Activated CD4-positive, alpha-beta T cell treated with anti-CD3 and anti-CD28 coated beads, Interleukin-2, amount 10 ng/mL, durations not matched to agents 24 days and 14 days (primary cell): Measurements from ENCODE around the gene CCNK. TPM values are rescaled to one million over a fixed set of nuclear protein-coding genes. Genes with fewer than 3 reads are reported as not detected.
A peak's percentile ranks its signal among the peaks of the same experiment; 100 is the strongest.

ENCODE experiments used
- DNase-seq: peaks from one replicate; pipeline ENCODE4 v3.0.0; 2022
- H3K27ac Mint-ChIP-seq: one replicate; pipeline ENCODE4 v1.8.0; 2022; ENCODE audit warnings: mild to moderate bottlenecking, mixed read lengths
- H3K27me3 Mint-ChIP-seq: one replicate; pipeline ENCODE4 v1.8.0; 2022; ENCODE audit warnings: mixed read lengths
- H3K36me3 Mint-ChIP-seq: one replicate; pipeline ENCODE4 v1.8.0; 2022; ENCODE audit warnings: low read depth, mild to moderate bottlenecking, mixed read lengths
- H3K4me1 Mint-ChIP-seq: one replicate; pipeline ENCODE4 v1.8.0; 2021; ENCODE audit warnings: mixed read lengths
- H3K4me3 Mint-ChIP-seq: one replicate; pipeline ENCODE4 v1.8.0; 2022; ENCODE audit warnings: mild to moderate bottlenecking, moderate library complexity, mixed read lengths
- H3K9me3 Mint-ChIP-seq: one replicate; pipeline ENCODE4 v1.8.0; 2021; ENCODE audit warnings: mixed read lengths
- intact Hi-C: fragments of 100-400 bp; cut with micrococcal nuclease; formaldehyde crosslinking; loops from one replicate; pipeline ENCODE4 v1.15.1; 2023
- total RNA-seq: library from RNA; stranded (reverse); gene quantifications from 2 replicates; pipeline ENCODE4 v1.2.3, GENCODE V29; 2022

CCNK gene
- total RNA-seq, 1 donor from 2014 or later = 79.5 TPM

GRCh38 chr14:99452968-99453367, 28.2 kb upstream of the CCNK start:
- Mint-ChIP-seq H3K27me3 (no peaks in the 10 kb centered on the region), H3K9me3 (no peaks in the 10 kb centered on the region), H3K27ac (no peak overlapping the region), H3K4me3 (no peak overlapping the region), H3K36me3 (peaks cover 28% of the 10 kb centered on the region), H3K4me1 (peaks cover 1% of the 10 kb centered on the region)
- DNase-seq = no peak
- intact Hi-C loops = no loop called here

GRCh38 chr14:99454246-99454645, 27.0 kb upstream of the CCNK start:
- no peak for DNase-seq
- Mint-ChIP-seq H3K4me3 (no peak overlapping the region), H3K27ac (no peak overlapping the region), H3K9me3 (no peaks in the 10 kb centered on the region), H3K4me1 (peaks cover 1% of the 10 kb centered on the region), H3K27me3 (no peaks in the 10 kb centered on the region), H3K36me3 (peaks cover 28% of the 10 kb centered on the region)
- intact Hi-C loops = no loop called here

GRCh38 chr14:99459481-99460100, 21.6 kb upstream of the CCNK start:
- intact Hi-C loops = no loop called here
- no peaks in the 10 kb centered on the region for H3K9me3 Mint-ChIP-seq
- H3K36me3 Mint-ChIP-seq = peaks cover 39% of the 10 kb centered on the region
- H3K4me3 Mint-ChIP-seq = no peak overlapping the region
- H3K4me1 Mint-ChIP-seq = peaks cover 9% of the 10 kb centered on the region
- no peak for DNase-seq
- H3K27ac Mint-ChIP-seq = no peak overlapping the region
- no peaks in the 10 kb centered on the region for H3K27me3 Mint-ChIP-seq

- Mint-ChIP-seq H3K36me3 (peaks cover 41% of the 10 kb centered on the region), H3K27ac (no peak overlapping the region), H3K4me1 (peaks cover 9% of the 10 kb centered on the region), H3K4me3 (no peak overlapping the region), H3K27me3 (no peaks in the 10 kb centered on the region), H3K9me3 (no peaks in the 10 kb centered on the region)
- intact Hi-C loops = no loop called here
- DNase-seq = no peak
Observed at GRCh38 chr14:99460793-99461192, 20.4 kb upstream of the CCNK start.

- Mint-ChIP-seq H3K27ac (no peak overlapping the region), H3K4me3 (no peak overlapping the region), H3K9me3 (no peaks in the 10 kb centered on the region), H3K36me3 (peaks cover 41% of the 10 kb centered on the region), H3K27me3 (no peaks in the 10 kb centered on the region), H3K4me1 (peaks cover 9% of the 10 kb centered on the region)
- intact Hi-C loops = no loop called here
- DNase-seq = no peak
Observed at GRCh38 chr14:99461411-99462085, 19.7 kb upstream of the CCNK start.

GRCh38 chr14:99462210-99462609, 19.0 kb upstream of the CCNK start:
- H3K36me3 Mint-ChIP-seq = peaks cover 35% of the 10 kb centered on the region
- H3K4me1 Mint-ChIP-seq = peaks cover 9% of the 10 kb centered on the region

GRCh38 chr14:99463974-99464373, 17.2 kb upstream of the CCNK start:
- Mint-ChIP-seq H3K9me3 (no peaks in the 10 kb centered on the region), H3K4me1 (peaks cover 20% of the 10 kb centered on the region), H3K27me3 (no peaks in the 10 kb centered on the region), H3K36me3 (peaks cover 28% of the 10 kb centered on the region), H3K4me3 (no peak overlapping the region), H3K27ac (no peak overlapping the region)
- no peak for DNase-seq
- intact Hi-C loops = no loop called here

More at GRCh38 chr14:99462210-99462609, 19.0 kb upstream of the CCNK start:
- Mint-ChIP-seq H3K9me3 (no peaks in the 10 kb centered on the region), H3K4me3 (no peak overlapping the region), H3K27ac (no peak overlapping the region), H3K27me3 (no peaks in the 10 kb centered on the region)
- intact Hi-C loops = no loop called here
- DNase-seq = no peak

- Mint-ChIP-seq H3K9me3 (no peaks in the 10 kb centered on the region), H3K36me3 (peaks cover 21% of the 10 kb centered on the region), H3K4me3 (no peak overlapping the region), H3K27ac (no peak overlapping the region), H3K27me3 (no peaks in the 10 kb centered on the region), H3K4me1 (peaks cover 20% of the 10 kb centered on the region)
- intact Hi-C loops = no loop called here
- DNase-seq = peak; percentile 50
Observed at GRCh38 chr14:99465288-99465687, 15.9 kb upstream of the CCNK start.

GRCh38 chr14:99466758-99467157, 14.5 kb upstream of the CCNK start:
- H3K27me3 Mint-ChIP-seq = no peaks in the 10 kb centered on the region
- no peaks in the 10 kb centered on the region for H3K9me3 Mint-ChIP-seq
- peaks cover 18% of the 10 kb centered on the region for H3K36me3 Mint-ChIP-seq
- H3K4me1 Mint-ChIP-seq = peaks cover 17% of the 10 kb centered on the region
- H3K27ac Mint-ChIP-seq = no peak overlapping the region
- no peak for DNase-seq
- H3K4me3 Mint-ChIP-seq = no peak overlapping the region
- intact Hi-C loops = no loop called here

GRCh38 chr14:99467336-99468078, 13.7 kb upstream of the CCNK start:
- H3K9me3 Mint-ChIP-seq = no peaks in the 10 kb centered on the region
- no peaks in the 10 kb centered on the region for H3K27me3 Mint-ChIP-seq
- peaks cover 12% of the 10 kb centered on the region for H3K4me1 Mint-ChIP-seq
- intact Hi-C loops = no loop called here
- H3K27ac Mint-ChIP-seq = no peak overlapping the region
- no peak overlapping the region for H3K4me3 Mint-ChIP-seq
- DNase-seq = peak; percentile 50
- peaks cover 11% of the 10 kb centered on the region for H3K36me3 Mint-ChIP-seq

- Mint-ChIP-seq H3K4me1 (peaks cover 11% of the 10 kb centered on the region), H3K27ac (no peak overlapping the region)
Observed at GRCh38 chr14:99468081-99468480, 13.1 kb upstream of the CCNK start.

GRCh38 chr14:99468836-99469592, 12.2 kb upstream of the CCNK start:
- H3K36me3 Mint-ChIP-seq = peaks cover 4% of the 10 kb centered on the region
- no peak for DNase-seq
- no peak overlapping the region for H3K27ac Mint-ChIP-seq

More at GRCh38 chr14:99468081-99468480, 13.1 kb upstream of the CCNK start:
- Mint-ChIP-seq H3K36me3 (peaks cover 9% of the 10 kb centered on the region), H3K9me3 (no peaks in the 10 kb centered on the region), H3K27me3 (no peaks in the 10 kb centered on the region), H3K4me3 (no peak overlapping the region)
- intact Hi-C loops = no loop called here
- DNase-seq = no peak

GRCh38 chr14:99471731-99472130, 9.5 kb upstream of the CCNK start:
- H3K36me3 Mint-ChIP-seq = no peaks in the 10 kb centered on the region

More at GRCh38 chr14:99468836-99469592, 12.2 kb upstream of the CCNK start:
- intact Hi-C loops = no loop called here
- Mint-ChIP-seq H3K9me3 (no peaks in the 10 kb centered on the region), H3K4me1 (peaks cover 11% of the 10 kb centered on the region), H3K27me3 (no peaks in the 10 kb centered on the region), H3K4me3 (no peak overlapping the region)

More at GRCh38 chr14:99471731-99472130, 9.5 kb upstream of the CCNK start:
- peaks cover 11% of the 10 kb centered on the region for H3K4me1 Mint-ChIP-seq
- H3K27ac Mint-ChIP-seq = no peak overlapping the region
- no peaks in the 10 kb centered on the region for H3K9me3 Mint-ChIP-seq
- DNase-seq = no peak
- H3K27me3 Mint-ChIP-seq = no peaks in the 10 kb centered on the region
- H3K4me3 Mint-ChIP-seq = no peak overlapping the region
- intact Hi-C loops = no loop called here
